OCI-M1 (cell line): ENCODE measurements around the gene ACKR1.

Experiments used
- DNase-seq: peaks from one replicate; lab custom pipeline; 2025; lab: John Stamatoyannopoulos, UW

ACKR1 gene, protein sequence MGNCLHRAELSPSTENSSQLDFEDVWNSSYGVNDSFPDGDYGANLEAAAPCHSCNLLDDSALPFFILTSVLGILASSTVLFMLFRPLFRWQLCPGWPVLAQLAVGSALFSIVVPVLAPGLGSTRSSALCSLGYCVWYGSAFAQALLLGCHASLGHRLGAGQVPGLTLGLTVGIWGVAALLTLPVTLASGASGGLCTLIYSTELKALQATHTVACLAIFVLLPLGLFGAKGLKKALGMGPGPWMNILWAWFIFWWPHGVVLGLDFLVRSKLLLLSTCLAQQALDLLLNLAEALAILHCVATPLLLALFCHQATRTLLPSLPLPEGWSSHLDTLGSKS

GRCh38 chr1:159204161-159205141, at the start of gene ACKR1:
ACKR1 (plus strand) TSS chr1:159204875; CDS start chr1:159204960, 85 bp downstream.
- peak; percentile 88 for DNase-seq

- DNase-seq = peak; percentile 93
Observed at GRCh38 chr1:159161001-159161718, 43.5 kb upstream of the ACKR1 start.

DNA sequence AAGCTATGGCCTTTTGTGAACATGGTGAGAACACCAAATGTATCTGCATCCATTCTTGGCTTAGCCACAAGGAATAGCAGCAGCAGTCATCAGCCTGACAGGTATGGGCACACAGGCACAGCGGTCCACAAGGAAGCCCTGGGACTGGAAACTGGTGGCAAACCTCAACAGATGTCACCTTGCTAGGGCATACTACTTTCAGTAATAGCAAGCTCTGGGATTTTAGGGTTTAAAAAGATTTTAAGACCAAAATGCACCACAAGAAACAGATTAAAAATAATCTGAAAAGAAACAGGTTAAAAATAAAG, 43.0 kb upstream of the ACKR1 start:
- DNase-seq = no peak

GRCh38 chr1:159162516-159163265, 42.0 kb upstream of the ACKR1 start:
- peak; percentile 68 for DNase-seq

GRCh38 chr1:159163614-159164228, 41.0 kb upstream of the ACKR1 start:
- no peak for DNase-seq

- DNase-seq = no peak
Observed at GRCh38 chr1:159168043-159168442, 36.6 kb upstream of the ACKR1 start.

DNA sequence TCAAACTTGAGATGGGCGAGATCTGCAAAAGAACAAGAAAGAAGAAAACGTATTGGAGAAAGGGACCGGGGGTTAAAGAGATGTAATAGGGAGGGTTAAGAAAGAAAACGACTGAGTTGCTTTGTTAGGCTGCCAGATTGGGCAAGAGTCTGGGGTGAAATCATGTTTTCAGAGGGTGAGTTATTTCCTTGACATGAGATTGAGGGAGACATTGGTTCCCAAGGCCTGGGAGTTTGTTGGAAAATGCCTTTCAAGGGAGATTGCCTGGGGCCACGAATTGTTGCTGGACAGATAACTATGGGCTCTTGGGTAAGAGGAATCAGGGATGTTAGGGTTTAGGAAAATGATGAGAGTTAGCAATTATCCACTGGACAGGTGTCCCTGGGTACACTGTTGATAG, 34.0 kb upstream of the ACKR1 start:
- DNase-seq = no peak

DNA sequence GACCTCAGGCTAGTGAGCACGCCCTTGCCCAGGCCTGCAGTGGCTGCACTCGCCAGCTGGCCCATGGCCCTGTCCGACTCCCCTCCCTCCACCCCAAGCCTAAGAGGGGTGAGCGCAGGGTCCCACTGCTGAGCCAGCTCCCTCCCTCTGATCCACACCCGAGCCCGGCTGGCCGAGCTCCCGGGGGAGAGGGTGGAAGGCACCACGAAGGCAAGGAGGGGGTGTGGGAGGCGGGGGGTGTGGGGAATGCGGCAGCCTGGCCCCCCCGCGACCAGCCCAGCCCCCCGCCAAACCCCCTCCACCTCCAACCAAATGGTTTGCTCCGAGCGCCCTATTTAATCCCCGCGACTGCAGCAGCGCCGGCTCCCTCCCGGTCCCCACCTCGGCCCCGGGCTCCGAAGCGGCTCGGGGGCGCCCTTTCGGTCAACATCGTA, 33.4 kb upstream of the ACKR1 start, which contains the start of gene CADM3:
CADM3 (plus strand) TSS at position 362 of the 434 bp plus-strand sequence. CDS start 151 bp downstream, outside the sequence.
- no peak for DNase-seq

GRCh38 chr1:159171688-159172501, 32.8 kb upstream of the ACKR1 start:
- DNase-seq = no peak

GRCh38 chr1:159172614-159173291, 31.9 kb upstream of the ACKR1 start:
- DNase-seq = no peak

- DNase-seq = no peak
Observed at GRCh38 chr1:159173320-159173719, 31.4 kb upstream of the ACKR1 start.

- no peak for DNase-seq
Observed at GRCh38 chr1:159175571-159175970, 29.1 kb upstream of the ACKR1 start.

- peak; percentile 89 for DNase-seq
Observed at GRCh38 chr1:159177272-159177907, 27.3 kb upstream of the ACKR1 start.

DNA sequence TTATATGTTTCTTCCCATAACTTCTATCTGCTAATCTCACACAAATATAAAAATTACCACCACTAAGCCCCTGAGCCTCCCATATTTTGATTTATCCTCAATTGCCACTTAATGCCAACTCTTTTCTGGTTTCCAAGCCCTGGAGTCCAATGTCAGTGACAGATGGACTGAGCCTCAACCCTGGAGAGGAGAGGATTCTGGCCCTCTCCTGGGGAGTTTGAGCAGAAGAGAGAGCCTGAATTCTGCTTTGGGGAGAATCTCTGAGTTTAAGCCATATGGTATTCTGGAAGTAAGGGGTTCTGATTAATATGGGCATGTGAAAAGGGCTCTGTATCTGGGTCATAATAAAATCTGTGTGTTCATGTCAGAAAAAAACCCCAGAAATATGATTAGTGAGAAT, 24.8 kb upstream of the ACKR1 start:
- no peak for DNase-seq

DNA sequence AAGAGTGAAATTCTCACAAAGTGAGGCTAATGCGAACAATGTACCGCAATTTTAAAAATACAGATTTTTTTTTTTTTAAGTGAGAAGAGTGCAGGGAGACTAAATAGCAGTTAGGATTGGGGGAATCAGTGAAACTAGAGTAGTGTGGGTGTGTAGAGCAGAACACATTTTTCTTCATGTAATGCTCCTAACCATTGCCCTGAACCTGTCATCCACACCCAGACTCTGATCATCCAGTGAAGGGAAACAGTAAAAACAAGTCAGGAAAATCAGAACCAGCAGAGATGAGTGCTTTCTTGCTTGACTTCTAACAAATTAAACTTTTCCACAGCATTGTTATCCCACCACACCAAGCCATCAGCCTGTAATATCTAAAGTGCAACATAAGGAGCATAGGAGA, 24.2 kb upstream of the ACKR1 start:
- DNase-seq = no peak

GRCh38 chr1:159181328-159182024, 23.2 kb upstream of the ACKR1 start:
- no peak for DNase-seq

DNA sequence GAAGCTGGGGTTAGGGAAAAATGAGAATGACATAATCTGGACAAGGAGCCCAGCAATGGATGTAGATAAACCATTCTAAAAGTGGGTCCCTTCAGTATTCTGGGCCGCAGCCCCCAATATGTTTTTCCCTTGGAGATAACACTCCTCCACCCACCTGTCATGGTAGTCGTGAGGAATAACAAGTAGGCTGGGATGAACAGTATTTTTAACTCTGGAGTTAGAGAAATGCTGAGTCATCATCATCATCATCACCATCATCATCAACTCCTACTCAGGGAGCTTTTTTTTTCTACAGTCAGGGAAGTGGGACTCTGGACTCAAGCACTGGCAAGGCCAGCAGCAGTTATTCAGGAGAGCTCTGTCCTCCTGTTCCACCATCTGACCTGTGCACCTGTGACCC, 20.5 kb upstream of the ACKR1 start:
- DNase-seq = no peak

GRCh38 chr1:159185121-159185520, 19.6 kb upstream of the ACKR1 start:
- DNase-seq = no peak

DNA sequence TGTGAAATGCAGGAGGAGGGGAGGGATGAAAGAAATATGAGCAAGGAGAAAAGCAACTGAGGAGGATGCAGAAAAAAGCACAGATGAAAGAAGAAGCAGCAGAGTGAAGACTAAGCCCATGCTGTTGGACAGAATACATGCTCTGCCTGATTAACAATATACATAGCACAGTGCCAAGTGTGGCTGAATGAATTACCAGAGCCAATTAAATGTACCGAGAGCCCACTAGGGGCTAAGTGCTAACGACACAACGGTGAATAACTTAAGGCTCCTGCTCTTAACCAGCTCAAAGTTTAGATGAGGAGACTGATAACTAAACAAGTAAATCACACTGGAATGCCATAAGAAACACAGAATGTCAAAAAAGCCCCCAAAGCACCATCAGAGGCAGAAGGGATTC, 17.6 kb upstream of the ACKR1 start:
- DNase-seq = no peak
